OCI-M2 (cell line): ENCODE results near the gene TMEM87B.

Experiments used
- DNase-seq: peaks from one replicate; lab custom pipeline; 2025; ENCODE audit not compliant: unreplicated experiment; lab: John Stamatoyannopoulos, UW

Gene TMEM87B

DNA sequence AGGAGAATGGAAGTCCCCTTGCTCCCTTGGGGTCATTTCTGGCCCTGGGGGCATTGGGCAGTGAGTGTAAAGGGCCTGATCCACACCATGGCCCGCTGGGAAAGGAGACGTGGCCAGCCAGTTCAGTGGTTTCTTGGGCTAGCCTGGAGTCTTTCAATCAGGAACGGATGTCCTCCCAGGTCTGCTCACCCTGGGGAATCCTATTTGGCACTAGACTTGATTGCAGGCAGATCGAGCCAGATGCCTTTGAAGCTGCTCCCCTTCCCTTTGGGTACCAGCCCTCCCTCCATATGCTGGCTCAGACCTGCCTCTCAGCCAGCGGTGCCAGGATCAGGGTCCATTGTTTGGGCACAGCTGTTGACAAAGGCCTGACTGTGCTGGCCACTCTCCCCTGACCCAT, 94.1 kb downstream of the TMEM87B start:
- DNase-seq, result no peak

DNA sequence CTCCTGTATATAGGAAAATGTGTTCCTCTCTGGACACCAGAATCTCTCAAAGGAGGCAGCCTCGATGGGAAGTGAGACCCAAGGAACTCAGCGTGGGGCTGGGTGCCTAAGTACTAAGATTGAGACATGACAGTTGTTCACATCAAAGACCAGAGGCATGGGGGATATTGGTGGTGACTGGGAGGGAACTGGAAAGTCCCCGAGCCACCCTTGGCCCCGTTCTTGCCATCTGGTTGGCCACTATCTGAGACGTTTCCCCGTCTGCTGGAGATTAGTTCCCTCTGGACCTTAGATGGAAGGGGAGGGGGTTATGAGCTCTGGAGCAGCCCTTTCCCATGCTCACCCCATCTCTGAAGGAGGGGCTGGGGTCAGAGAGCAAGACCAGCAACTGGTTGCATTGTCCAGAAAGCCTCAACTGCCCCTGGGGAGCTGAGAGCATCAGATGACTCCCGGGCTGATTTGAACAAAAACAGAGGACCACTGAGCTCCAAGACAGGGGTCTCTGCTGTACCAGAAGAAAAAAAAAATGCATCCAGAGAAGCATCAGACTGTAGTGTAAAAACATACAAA, 94.9 kb downstream of the TMEM87B start:
- DNase-seq, result no peak

GRCh38 chr2:112150447-112150846, 95.4 kb downstream of the TMEM87B start:
- DNase-seq, result no peak

DNA sequence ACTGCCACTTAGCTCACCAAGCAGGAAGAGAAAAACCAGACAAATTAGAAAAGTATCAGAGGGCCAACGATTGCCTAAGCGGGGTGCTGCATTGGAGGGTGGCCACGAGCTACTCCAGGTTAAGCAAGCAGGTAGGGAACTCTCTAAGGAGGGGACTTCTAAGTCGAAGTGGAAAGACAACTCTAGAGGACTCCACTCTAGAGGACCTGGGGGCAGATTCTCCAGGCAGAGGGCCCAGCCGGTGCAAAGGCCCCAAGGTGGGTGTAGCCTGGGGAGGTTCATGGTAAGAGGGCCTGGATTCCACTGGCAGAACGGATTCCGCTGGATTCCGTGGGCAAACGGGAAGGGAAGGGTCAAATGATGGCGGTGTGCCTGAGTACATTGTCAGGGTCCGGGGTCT, 95.8 kb downstream of the TMEM87B start:
- DNase-seq, result no peak

DNA sequence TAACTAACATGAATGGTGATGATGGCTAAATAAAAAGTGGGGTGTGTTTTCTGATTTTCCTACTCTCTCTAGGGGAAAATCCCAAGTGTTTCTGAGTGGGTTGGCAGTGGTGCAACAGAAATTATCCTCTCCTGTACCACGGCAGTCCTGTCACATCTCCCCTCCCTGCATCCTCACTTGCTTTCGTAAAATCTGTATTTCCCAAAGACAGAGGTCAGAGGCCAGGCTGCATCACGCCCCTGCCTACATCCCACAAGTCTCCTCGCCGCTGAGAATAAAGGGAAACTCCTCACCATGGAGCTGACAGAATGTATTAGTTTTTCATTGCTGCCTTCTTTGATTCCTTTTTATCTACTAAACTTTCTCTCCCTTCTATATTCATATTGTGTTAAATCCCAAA, 96.2 kb downstream of the TMEM87B start:
- no peak for DNase-seq

DNA sequence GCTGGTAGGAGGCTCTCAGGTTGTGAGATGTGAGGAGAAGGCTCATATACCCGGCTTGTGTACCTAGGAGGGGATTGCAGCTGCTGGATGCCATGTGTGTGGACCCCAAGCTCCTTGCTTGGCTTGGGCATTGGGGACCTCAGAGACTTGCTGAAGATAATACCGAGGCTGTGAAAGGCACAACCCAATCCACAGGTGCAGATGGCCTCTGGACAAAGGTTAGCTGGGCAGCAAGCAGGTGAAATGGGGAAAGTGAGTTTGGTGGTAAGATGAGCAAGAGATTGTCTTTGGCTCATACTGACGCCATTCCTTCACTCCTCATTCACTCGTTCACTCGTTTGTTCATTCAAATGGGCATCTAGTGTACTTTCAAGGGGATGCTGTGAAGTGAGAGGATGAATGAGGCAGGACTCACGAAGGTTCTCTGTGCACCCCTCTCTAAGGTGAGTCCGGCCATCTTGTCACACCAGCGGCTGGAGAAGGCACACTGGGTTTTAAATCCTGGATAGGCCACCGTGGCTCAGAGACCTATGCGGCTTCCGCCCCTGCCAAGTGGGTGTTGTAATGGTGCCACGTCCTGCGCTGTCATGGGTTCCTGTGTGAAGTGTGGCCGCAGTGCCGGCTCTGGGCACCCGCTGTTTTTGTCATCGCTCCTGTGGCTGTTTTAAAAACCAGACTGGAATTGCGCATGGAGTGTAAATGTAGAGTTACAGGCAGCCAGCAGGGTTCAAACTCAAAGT, 96.8 kb downstream of the TMEM87B start:
- DNase-seq, result no peak

GRCh38 chr2:112152476-112153178, 97.6 kb downstream of the TMEM87B start:
- DNase-seq, result no peak

- no peak for DNase-seq
These were observed 98.1 kb downstream of the TMEM87B start for GRCh38 chr2:112153179-112153490.

DNA sequence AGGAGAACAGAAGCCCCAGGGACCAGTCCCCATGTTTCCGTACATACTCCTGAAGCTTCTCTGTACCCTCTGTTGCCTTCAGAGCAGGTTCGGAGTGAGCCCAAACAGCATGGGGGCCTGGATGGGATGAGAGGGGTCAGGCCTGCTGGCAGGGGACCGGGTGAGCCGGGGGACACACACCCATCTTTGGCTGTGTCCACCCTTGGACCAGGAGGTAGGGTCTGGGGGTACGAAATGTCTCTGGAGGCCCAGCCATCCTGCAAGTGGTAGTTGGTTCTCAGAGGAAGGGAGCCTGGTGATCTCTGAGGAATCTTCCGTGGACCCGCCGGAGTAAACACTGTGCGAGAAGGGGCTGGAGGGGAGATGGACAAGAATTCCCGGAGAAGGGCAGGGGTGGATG, 98.4 kb downstream of the TMEM87B start:
- DNase-seq, result no peak

GRCh38 chr2:112154246-112155117, 99.4 kb downstream of the TMEM87B start:
- no peak for DNase-seq

DNA sequence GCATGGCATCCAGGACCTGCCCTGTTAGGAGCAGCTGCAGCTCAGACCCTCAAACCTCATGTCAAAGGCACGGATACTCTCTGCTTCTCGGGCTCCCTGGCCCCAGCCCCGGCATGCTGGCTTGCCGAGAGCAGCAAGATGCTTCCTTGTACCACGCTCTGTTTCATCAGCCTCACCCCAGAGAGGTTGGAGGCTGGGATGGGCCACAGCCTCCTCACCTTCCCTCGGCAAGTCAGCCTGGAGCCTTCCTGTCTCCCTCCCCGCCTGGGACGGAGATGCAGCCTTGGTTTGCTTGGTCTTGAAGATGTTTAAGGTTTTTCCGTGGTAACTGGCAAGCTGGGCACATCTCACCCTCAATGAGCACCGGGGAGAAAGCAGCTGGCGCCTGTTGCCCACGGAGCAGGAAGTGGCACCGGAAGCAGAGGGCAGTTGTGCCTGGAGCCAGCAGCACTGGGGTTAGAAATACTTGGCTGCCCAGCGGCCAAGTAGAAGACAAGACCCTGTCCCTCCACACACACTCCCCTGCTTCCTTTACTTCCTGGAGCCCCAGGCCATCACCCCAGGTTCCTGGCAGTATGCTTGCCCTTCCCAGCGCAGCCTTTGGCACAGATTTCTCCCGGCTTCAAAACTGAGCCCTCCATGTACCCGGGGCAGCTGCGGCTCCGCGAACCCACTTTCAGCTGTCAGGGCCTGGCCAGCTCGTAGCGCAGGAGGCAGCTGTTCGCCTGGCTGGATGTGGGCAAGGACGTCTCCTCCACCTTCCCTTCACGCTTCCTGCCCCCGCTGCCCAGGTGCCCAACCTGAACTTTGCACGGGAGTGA, 100.5 kb downstream of the TMEM87B start:
- no peak for DNase-seq

GRCh38 chr2:112156152-112156986, 101.3 kb downstream of the TMEM87B start:
- DNase-seq, result no peak

GRCh38 chr2:112157472-112157871, 102.4 kb downstream of the TMEM87B start:
- DNase-seq, result no peak

GRCh38 chr2:112159454-112159921, 104.4 kb downstream of the TMEM87B start:
- DNase-seq, result no peak

- no peak for DNase-seq
These were observed 105.5 kb downstream of the TMEM87B start for GRCh38 chr2:112160283-112161250.

DNA sequence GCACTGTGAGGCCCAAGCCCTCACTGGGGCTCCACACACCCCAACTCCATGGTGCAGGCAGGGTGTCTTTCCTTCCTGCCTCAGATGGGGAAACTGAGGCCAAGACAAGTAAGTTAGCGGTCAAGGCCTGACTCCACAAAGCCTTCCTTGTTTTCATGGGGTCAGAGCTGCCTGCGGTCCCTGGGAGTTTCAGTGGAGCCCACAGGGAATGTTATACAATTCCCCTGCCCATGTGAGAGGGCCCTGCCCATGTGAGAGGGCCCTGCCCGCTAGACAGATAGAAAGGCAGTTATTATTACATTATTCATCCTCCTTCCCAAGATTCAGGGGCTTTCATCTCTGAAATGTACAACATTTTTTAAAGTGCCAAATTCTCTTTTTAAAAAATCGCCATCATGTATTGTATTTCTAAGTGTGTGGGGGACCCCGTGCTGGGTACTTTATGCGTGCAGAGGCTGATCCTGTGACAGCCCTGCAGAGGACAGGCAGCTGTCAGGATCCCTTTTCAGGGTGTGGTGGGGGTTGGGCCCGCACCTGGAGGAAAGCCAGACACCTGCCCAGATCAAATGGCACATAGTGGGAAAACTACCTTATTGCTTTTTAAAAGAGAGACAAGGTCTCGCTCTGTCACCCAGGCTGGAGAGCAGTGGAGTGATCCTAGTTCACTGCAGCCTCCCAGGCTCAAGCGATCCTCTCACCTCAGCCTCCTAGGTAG, 106.5 kb downstream of the TMEM87B start:
- no peak for DNase-seq

GRCh38 chr2:112162341-112162740, 107.3 kb downstream of the TMEM87B start:
- DNase-seq, result no peak

DNA sequence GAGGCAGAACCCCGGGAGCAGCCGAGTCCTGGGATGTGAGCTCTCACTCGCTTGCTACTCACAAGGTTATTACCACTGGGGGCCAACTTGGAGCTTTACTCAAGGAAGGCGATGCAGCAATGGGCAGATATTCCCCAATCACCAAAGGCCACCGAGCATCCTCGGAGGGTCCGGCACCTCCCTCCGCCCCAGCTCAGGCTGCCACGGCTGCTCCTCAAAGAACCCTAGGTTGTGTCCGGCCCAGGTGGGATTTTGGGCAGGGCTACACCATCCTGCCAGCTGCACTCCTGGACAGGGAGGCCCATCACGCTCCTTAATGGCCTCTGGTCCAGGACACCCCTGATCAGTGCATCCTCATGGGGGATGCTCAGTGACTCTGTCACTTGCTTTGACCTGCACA, 107.9 kb downstream of the TMEM87B start:
- no peak for DNase-seq
